Left hindlimb (tissue), 1 donor: ENCODE data around the gene RASA3.
A peak's percentile ranks its signal among the peaks of the same experiment; 100 is the strongest.
"Not testable (repeated sequence)": the region's sequence is repeated elsewhere in the genome, so short reads cannot be mapped to it uniquely, and the experiment has no call there.

Source experiments
- DNase-seq: peaks from one replicate; pipeline ENCODE4 v3.0.0-alpha.2; 2018

RASA3 gene

DNA sequence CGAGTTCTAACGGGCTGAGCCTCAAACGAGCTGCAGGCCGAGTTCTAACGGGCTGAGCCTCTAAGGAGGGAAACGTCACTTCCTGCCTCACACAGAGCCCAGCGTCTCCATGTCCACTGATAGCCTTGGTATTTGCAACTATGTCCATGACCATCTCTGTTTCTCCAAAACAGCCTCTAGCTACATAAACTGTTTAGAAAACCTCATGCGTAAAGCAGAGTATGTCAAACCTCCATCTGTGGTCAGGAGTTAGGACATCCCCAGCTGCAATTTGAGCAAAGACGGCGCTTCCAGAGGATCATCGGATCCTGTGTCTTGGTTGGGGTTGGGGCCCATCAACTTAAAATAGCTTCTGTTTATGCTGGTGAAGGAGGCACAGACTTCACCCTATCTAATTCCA is 20.8 kb downstream of the RASA3 start:
- peak; percentile 20 for DNase-seq

DNA sequence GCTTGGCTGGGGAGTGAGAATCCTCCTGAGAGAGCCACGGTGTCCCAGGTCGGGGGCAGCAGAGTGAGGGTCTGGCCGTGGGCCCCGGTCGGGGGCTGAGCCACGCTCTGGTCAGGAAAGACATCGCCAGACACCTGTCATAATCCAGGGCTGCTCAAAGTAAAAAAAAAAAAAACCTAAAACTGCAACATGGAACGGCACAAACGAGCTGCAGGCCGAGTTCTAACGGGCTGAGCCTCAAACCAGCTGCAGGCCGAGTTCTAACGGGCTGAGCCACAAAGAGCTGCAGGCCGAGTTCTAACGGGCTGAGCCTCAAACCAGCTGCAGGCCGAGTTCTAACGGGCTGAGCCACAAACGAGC is 21.6 kb downstream of the RASA3 start:
- not testable (repeated sequence) for DNase-seq

DNA sequence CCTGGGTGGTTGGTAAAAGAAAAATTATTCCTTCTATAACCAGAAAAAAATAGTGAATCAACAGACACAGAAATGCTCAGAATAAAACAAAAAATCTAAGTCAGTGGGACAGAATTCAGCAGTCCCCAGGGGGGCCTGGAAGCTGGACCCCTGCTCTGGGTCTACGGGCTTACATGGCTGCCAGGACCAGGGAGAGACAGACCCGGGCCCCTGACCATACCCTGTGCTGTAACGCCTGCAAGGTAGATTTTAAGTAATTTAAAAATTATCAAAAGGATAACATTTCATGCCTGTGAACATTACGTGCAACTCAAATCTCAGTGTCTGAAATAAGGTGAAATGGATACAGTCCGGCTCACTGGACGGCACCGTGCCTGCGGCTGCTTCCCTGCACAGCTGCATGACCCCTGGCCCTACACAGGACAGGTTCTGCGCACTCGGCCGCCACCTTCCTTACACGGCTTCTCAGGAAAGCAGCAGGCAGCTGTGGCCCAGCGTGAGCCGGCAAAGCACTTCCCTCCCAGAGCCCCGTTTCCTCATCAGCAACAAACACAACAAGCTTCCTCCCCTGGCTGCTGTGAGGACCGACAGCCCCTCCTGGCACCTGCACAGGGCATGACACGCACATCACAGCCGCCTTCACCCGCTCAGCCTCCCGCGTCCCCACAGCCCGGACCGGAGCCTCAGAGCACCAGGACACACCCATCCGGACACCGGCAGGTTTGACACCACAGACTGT is 22.2 kb downstream of the RASA3 start:
- peak; percentile 62 for DNase-seq

DNA sequence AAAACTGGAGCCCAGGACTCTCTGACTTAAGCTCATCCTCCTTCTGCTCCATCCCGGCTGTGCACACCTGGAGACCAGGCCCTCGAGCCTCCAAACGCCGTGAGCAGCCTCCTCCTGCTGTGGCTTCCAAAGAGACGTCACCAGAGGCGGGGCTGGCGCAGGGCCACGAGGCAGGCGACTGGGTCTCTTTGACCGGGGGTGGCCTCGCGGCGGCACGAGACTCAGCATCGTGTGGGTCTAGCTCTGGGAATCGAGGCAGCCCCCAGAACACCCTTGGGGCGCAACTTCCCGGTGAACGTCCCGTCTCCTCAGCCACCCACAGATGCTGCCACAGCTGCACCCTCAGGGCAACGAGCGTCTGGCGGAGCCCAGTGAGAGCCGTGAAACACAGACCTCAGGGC is 22.8 kb downstream of the RASA3 start:
- peak; percentile 47 for DNase-seq

DNA sequence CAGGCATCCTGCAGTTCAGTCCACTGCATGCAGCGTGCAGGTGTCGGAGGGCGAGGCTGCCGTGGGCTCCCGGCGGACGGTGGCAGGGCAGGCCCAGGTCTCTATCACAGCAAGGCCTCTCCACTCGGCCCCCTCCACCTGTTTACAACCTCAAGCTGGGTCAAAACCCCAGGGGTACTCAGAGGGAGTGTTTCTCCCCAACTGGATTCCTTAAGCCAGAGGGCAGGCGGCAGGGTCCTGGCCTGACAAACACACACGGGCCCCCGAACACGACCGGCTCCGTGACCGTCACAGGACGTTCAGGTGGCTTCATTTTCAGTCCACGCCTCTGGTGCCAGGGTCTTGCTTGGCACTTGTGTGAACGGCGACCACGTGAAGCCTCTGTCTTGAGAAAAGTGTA is 23.5 kb downstream of the RASA3 start:
- DNase-seq = no peak

DNA sequence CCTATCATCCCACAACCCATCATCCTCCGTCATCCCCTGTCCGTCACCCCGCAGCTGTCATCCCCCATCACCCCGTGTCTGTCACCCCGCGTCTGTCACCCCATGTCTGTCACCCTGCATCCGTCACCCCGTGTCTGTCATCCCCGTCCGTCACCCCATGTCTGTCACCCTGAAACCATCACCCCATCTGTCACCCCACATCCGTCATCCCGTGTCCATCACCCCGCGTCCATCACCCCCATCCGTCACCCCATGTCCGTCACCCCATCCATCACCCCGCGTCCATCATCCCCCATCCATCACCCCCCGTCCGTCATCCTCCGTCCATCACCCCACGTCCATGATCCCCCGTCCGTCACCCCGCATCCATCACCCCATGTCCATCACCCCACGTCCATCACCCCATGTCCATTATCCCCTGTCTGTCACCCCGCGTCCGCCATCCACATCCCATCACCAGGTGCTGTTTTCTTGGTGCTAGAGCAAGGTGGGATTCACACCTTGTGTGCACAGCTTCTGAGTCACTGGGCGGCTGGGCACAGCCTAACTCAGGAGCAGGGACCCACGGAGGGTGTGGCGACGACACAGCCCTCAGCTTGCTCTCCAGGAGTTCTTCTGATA is 24.2 kb downstream of the RASA3 start:
- peak; percentile 5 for DNase-seq

DNA sequence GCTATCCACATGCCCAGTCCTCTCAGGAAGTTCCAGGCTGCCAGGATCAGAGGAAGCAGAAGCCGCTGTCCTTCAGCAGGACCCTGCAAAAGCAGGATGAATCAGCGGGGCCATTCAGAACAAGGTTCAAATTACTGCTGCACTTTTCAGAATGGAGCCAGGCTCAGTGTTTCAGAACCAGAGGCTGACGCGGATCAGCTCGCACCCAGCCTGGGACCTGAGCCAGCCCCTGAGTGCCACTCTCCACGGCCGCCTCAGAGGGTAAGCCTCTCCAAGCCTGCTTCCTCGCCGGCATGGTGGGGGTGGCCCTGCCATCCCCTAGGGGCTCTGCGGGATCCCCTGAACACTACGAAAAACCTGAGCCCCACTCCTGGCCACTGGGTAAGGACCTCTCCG is 24.7 kb downstream of the RASA3 start:
- peak; percentile 42 for DNase-seq

DNA sequence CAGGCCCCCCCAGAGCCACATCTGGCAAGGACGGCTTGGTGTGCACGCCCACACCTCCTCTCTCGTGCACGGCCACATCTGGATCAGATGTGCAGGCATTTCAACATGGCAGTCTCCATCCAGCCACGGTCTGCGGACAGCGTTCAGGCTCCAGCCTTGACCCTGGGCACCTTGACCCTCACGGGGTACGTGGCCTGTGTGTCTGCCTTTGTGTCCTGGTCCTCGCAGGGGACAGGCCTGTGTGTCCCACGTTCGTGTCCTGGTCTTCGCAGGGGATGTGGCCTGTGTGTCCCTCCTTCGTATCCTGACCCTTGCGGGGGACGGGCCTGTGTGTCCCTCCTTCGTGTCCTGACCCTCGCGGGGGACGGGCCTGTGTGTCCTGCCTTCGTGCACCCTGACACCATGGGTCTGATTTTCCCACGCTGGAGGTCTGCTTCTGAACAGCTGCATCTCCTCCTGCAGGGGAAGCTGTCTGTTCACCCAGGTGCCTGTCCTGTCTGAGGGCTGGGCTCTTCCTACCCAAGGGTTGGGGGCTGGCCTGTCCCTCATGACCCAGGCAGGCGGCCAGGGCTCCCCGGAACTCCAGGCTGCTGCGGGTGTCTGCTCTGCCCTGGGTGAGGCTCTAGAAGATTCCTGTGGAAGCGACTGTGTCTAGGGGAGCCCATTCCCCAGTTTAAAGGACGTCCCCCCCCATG is 25.3 kb downstream of the RASA3 start:
- DNase-seq = peak; percentile 27

DNA sequence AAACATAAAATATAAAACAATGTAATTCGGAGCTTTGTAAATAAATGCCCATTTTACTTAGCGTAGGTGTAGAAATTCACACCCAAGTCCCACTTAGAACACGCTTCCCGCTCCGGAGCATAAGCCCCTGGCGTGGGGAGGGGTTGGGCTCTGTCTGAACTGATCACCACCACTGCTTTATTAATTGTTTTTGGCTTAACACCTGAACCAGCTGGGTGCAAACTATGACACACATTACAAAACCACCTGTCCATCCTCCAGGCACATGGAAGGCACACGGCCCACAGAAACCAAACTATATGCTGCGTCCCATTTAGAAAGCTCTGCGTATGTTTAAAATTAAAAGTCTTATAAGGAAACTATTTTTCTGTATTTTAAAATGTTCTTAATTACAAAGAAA is 25.9 kb downstream of the RASA3 start:
- DNase-seq = peak; percentile 8

DNA sequence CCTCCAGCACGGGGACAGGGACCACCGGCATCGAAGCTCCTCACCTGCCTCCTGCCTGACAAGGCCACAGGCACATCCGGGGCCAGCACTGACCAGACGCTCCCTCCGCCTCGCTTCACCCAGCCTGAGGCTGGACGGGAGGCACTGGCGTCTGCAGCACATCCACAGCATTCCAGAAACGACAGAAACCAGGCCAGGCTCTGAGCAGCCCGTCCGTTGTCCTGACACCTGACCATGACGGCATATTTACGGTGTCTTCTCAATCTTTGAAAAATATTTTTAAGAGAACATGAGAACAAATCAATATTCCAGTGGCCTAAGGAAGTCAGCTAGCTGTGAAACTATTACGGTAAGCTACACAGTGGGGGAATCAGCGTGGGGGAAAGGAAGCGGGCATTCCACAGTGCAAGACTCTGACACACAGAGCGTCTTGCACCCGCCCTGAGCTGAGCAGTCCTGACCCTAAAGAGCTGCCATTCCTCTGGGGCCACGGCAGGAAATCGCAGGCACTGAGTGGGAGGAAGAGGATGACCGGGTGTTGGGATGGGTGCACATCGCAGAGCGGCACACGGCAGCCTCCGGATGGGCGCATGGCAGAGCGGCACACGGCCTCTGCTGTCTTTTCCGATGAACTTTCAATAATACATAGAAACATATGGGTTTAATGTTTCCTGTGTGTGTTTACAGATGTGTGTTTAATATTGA is 26.8 kb downstream of the RASA3 start:
- peak; percentile 28 for DNase-seq

DNA sequence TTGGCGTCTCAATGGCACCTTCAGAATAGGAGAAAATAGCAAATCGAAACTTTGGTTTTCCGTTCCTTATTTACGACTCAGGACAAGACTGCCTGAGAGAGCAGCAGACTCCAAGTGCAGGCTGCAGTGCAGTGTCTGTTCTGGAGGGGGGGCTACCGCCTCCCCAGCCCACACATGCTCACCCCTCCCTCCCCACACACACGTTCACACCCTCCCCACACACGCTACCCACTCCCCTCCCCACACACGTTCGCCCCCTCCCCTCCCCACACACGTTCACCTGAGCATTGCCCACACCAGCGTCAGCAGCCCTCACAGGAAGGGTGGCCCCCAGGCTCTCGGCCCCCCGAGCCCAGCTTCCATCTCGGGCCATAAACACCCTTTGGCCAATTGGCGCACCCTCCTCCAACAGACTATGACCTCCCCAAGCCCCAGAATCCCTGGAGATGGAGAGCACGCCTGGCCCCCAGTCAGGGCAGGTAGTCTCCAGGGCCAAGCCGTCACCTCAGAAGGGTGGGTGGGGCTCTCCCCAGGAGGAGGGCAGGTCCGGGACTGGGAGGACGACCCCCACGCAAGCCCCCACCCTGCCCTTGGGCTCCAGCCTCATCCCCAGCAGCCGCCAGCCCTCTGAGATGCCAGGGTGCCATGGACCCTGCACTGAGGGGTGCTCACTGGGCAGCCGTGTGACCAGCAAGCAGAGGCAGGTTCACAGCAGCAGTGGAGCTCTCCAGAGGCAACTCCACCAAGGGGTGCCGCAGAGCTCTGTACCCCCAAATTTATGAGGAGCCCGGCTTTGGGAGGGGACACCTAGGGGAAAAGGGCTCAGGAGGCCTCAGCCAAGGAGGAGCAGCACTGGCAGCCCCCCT is 27.5 kb downstream of the RASA3 start:
- DNase-seq = peak; percentile 32

DNA sequence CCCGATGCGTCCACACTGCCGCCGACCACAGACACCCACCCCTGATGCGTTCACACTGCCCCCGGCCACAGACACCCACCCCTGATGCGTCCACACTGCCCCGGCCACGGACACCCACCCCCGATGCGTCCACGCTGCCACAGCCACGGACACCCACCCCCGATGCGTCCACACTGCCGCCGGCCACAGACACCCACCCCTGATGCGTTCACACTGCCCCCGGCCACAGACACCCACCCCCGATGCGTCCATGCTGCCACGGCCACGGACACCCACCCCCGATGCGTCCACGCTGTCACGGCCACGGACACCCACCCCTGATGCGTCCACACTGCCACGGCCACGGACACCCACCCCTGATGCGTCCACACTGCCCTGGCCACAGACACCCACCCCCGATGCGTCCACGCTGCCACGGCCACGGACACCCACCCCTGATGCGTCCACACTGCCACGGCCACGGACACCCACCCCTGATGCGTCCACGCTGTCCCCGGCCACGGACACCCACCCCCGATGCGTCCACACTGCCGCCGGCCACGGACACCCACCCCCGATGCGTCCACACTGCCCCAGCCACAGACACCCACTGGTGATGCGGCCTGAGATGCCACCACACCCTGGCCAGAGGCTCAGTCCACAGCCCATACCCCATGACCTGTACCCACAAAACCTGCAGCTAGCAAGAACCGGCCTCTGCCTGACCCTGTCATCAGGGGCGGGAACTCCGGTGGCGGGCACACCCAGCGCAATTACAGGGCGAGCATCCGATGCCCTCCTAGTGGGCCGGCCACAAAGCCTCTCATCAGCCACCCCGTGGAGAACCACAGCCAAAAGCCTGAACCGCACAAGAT is 28.4 kb downstream of the RASA3 start:
- peak; percentile 57 for DNase-seq

DNA sequence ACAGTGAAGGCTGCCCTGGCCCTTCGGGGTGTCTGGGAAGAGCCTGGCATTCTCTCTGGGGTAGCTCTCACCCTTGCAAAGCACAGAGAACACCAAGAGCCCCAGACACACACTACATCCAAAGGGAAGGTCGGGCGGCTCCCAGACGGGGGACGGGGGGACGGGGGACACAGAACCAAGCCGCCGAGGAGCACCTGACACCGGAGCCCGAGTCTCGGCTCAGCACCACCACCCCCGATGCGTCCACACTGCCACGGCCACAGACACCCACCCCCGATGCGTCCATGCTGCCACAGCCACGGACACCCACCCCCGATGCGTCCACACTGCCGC is 29.2 kb downstream of the RASA3 start:
- DNase-seq = not testable (repeated sequence)

DNA sequence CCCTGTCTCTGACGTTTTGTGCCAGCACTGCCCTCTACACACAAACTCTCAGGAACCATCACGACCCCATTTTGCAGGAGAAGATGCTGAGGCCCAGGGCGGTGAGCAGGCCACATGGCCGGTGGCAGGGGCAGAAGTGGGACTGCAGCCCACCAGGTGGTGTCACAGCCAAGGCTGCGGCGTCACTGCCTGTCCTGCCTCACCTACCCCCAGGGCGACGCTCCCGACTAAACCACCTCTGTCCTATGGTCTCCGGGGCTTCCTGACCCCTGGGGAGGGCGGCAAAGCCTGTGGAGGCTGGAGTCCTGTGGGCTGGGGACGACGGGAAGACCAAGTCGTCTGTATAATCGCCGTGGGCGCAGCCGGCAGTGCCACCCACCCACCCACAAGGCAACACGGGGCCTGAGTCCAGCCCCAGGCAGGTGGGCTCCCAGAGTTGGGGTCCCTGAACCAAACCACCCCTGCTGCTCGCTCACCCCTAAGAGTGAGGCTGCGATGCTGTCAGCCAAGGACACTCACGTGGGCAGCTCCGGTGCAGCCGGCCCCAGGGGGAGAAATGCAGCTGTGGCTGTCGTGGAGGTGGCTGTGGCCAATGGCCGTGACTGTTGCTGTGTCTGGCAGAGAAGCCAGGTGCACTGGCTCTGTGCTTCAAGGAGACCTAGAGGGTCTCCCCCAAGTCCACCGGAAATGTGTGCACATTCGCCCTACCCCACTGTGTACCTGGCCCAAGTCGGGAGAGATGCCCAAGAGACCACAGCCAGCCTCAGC is 29.7 kb downstream of the RASA3 start:
- DNase-seq = peak; percentile 26

DNA sequence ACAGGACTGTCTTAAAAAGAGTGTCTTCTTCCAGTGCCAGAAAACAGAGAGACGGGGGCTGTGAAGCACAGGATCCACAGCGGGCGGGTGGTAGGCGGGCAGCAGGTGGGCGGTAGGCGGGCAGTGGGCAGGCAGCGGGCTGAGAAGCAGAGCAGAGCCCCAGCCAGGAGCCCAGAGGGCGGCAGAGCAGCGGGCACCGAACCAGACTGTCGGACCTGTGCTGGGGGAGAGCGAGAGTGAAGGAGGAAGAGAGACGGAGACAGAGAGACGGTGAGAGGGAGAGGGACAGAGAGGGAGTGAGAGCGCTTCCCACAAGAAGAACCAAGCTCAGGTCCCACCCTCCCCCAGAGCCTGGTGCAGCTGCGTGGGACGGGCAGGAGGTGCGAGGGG is 30.3 kb downstream of the RASA3 start:
- DNase-seq = peak; percentile 20

DNA sequence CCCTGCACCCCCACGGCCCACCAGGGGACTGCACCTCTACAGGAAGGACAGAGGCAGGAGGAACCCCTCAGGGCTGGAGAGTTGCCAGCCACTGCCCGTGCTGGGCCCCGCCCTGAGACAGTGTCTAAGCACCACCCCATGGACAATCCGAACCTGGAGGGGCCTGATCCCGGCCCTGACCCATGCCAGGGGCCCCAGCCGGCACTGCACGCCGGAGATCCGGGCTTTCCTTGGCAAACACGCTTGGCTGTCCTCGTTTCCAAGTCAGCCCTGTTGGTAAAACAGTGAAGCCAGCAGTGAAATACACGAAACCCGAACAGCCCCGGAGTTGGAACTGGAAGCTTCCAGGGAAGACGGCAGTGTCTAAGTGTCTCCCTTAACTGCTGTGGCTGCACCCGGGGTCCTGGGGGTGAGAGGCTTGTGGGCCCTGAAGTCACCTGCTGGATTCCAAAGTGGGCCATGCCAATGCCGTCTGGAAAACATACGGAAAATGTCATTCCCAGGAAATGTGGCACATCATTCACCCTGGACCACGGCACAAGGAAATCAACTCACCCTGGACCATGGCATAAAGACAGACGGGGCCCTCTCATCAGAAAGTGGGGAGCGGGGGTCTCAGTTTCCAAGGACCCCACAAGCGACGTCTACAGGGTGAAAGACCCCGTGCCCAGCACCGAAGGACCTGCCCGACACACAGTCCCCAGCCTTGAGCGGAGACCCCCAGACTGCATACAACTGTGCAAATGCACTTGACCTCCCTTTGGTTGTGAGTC is 30.9 kb downstream of the RASA3 start:
- peak; percentile 73 for DNase-seq

DNA sequence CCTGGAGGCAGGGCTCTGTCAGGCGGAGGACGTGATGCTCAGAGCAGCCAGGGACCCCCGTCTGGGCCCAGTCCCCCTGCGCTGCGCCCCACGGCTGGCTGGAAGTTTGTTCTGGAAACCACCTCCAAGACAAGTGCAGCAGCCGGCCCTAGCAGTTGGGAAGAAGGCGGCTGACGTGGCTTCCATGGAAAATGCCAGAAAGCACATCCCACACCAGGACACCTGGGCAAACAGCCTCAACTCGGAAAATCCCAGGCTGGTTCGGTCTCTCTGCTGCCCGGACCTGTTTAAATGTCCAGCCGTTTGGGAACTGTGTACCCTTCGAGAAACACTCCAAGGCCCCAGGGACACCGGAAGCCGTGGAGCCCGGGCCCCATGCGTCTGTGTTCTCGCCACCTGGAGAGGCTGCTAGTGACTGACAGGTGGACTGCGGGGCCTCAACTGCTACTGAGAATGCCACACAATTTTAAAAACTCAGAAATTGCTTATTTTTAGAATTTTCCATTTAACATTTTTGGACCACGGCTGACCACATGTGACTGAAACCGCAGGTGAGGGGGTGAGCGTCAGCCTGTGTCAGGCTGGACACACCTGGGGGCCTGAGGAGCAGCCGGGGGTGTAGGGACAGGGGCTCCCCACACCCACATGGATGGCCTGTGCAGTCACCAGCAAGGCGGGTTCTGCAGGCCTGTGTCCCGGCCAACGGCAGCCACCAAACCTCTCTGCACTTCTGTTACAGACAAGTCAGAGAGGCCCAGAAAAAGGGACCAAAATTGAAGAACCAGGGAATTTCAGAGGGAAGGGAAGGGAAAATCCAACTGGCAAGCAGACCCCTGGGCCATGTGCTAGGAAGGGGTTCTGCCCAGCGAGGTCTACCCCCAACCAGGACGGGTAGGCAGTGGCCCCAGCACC is 31.7 kb downstream of the RASA3 start:
- peak; percentile 81 for DNase-seq

DNA sequence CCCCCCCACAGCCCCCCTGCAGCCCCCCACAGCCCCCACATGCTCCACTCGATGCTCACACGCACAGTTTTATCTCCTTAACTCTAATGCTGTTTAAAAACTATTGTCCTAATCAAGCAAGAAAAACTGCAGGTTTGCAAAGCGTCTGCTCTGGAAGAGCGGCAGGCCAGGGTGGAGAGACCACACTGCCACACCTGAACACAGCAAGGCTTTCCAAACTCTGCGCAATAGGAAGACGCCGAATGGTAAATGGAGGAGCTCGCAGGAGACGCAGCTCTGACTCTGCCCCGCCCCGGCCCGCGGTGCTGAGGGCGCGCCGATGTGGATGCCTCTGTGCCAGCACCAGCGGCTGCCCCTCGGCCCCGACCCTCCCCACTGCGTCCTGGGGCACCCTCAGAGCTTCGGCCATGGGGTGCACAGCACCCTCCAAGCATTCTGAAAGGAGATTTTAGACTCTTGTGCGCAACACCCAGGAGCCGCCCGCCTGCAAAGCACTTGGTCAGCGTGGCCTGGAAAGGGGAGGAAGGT is 32.4 kb downstream of the RASA3 start:
- peak; percentile 73 for DNase-seq

DNA sequence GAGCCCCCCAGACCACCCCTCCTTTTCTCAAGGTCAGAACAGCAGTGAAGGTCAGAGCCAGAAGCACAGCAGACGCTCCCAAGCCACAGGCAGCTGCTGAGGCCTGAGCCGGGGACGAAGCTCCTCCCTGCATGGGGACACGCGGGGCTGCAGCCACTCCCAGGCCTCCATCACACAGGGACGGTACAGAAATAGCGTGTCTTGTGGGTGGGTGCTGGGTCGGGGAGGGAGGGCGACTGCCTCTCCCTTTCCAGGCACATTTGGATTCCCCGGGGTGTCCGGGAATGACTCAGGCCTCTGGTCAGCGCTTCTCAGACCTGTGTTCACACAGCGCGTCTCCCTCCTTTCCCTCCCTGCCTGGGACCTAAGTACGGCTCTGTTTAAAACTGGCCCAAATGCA is 33.2 kb downstream of the RASA3 start:
- peak; percentile 86 for DNase-seq
